OCI-LY3 (cell line): ENCODE measurements around the gene GATA1.

ENCODE experiments used
- H2AFZ ChIP-seq: fragments of 200-600, 300-600 bp; shearing (Covaris generic); 2 replicates; pipeline ENCODE4 v1.6.0; 2014; ENCODE audit warnings: antibody characterized with exemption, low read depth, low read length
- H3K27ac ChIP-seq: fragments of 200-600, 300-600 bp; sonication (generic); 2 replicates; pipeline ENCODE4 v1.5.1; 2014; ENCODE audit warnings: mild to moderate bottlenecking, low read length, moderate library complexity, mixed read lengths
- H3K27me3 ChIP-seq: fragments of 200-600, 300-600 bp; sonication (generic); 2 replicates; pipeline ENCODE4 v1.6.1; 2014; ENCODE audit warnings: low read depth, low read length, mixed read lengths
- H3K36me3 ChIP-seq: fragments of 200-600, 300-600 bp; sonication (generic); replicated peaks from 2 replicates; pipeline ENCODE3; 2014; ENCODE audit warnings: low read depth, low read length, mixed read lengths
- H3K4me1 ChIP-seq: fragments of 300-600, 200-600 bp; sonication (generic); 2 replicates; pipeline ENCODE4 v1.6.1; 2014; ENCODE audit warnings: low read length, mixed read lengths
- H3K4me2 ChIP-seq: fragments of 200-600, 300-600 bp; sonication (generic); 2 replicates; pipeline ENCODE4 v1.6.1; 2014; ENCODE audit warnings: low read length, mixed read lengths
- H3K4me3 ChIP-seq: fragments of 300-600, 200-600 bp; sonication (generic); 2 replicates; pipeline ENCODE4 v1.5.1; 2014; ENCODE audit warnings: antibody characterized with exemption, mild to moderate bottlenecking, low read length, moderate library complexity
- H3K79me2 ChIP-seq: fragments of 300-600, 200-600 bp; shearing (Covaris generic); 2 replicates; pipeline ENCODE4 v1.6.1; 2014; ENCODE audit warnings: mild to moderate bottlenecking, low read length, mixed read lengths
- H3K9ac ChIP-seq: fragments of 300-600, 200-600 bp; shearing (Covaris generic); 2 replicates; pipeline ENCODE4 v1.6.0; 2014; ENCODE audit warnings: mild to moderate bottlenecking, low read length, moderate library complexity
- H3K9me3 ChIP-seq: fragments of 200-600, 300-600 bp; shearing (Covaris generic); 2 replicates; pipeline ENCODE4 v1.6.1; 2014; ENCODE audit warnings: low read length, mixed read lengths; ENCODE audit not compliant: insufficient read depth
- H4K20me1 ChIP-seq: fragments of 200-600, 300-600 bp; sonication (generic); 2 replicates; pipeline ENCODE4 v1.6.1; 2016; ENCODE audit warnings: low read length, mixed read lengths; ENCODE audit not compliant: insufficient read depth
- EZH2phosphoT487 ChIP-seq: fragments of 200-600 bp; shearing (Covaris generic); IDR thresholded peaks from 2 replicates; pipeline ENCODE4 v1.6.1; 2018; ENCODE audit warnings: antibody characterized with exemption, mixed run types, low read depth
- TF ChIP-seq, protein P1 (sequence below): fragments of 200-600, 300-600 bp; sonication (generic); IDR thresholded peaks from 2 replicates; pipeline ENCODE4 v1.5.1; 2014; ENCODE audit warnings: antibody characterized with exemption, low read length, low read depth

Gene GATA1

DNA sequence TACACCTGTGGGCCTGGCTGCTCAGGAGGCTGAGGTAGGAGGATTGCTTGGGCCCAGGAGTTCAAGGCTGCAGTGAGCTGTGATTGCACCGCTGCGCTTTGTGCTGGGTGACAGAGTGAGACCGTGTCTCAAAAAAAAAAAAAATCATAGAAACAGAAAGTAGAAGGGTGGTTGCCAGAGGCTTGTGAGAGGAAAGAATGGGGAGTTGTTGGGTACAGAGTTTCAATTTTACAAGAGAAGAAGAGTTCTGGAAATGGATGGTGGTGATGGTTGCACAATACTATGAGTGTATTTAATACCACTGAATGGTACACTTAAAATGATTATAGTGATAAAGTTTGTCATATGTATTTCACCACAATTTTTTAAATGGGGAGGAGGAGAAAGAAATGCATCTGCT, 35.0 kb upstream of the GATA1 start:
- Histone ChIP-seq H3K4me2 (no peak overlapping the region), H3K4me1 (no peaks in the 10 kb centered on the region), H3K79me2 (no peaks in the 10 kb centered on the region), H3K9ac (no peak overlapping the region), H3K27ac (no peak overlapping the region), H3K9me3 (no peaks in the 10 kb centered on the region), H2AFZ (no peak overlapping the region), H3K4me3 (no peak overlapping the region), H4K20me1 (no peaks in the 10 kb centered on the region), H3K36me3 (no peaks in the 10 kb centered on the region), H3K27me3 (no peaks in the 10 kb centered on the region)
- TF ChIP-seq, protein P1, sequence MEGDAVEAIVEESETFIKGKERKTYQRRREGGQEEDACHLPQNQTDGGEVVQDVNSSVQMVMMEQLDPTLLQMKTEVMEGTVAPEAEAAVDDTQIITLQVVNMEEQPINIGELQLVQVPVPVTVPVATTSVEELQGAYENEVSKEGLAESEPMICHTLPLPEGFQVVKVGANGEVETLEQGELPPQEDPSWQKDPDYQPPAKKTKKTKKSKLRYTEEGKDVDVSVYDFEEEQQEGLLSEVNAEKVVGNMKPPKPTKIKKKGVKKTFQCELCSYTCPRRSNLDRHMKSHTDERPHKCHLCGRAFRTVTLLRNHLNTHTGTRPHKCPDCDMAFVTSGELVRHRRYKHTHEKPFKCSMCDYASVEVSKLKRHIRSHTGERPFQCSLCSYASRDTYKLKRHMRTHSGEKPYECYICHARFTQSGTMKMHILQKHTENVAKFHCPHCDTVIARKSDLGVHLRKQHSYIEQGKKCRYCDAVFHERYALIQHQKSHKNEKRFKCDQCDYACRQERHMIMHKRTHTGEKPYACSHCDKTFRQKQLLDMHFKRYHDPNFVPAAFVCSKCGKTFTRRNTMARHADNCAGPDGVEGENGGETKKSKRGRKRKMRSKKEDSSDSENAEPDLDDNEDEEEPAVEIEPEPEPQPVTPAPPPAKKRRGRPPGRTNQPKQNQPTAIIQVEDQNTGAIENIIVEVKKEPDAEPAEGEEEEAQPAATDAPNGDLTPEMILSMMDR = no peak
- TF ChIP-seq EZH2phosphoT487 = no peak

DNA sequence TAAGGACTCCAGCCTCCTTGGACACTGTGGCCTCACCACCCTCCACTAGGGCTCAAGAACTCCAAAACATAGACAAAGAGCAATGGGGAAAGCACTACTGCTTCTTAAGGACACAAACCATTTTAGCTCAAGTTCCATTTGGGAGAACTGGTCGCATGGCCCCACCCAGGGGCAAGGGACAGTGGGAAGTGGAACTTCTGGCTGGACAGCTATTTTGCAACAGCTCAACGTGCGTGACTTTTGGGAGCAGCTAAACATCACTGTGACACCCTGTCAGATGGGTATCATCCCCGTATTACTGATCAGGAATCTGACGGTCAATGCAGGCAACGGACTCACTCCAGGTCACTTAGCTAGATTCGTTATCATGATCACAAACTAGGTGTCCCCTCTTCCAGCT, 33.9 kb upstream of the GATA1 start:
- H3K9me3 ChIP-seq = no peaks in the 10 kb centered on the region
- H3K4me1 ChIP-seq = no peaks in the 10 kb centered on the region
- no peak overlapping the region for H3K4me3 ChIP-seq
- no peaks in the 10 kb centered on the region for H3K79me2 ChIP-seq
- H3K27ac ChIP-seq = no peak overlapping the region
- no peak for TF ChIP-seq EZH2phosphoT487
- TF ChIP-seq, protein P1 = no peak
- no peaks in the 10 kb centered on the region for H3K27me3 ChIP-seq
- H4K20me1 ChIP-seq = no peaks in the 10 kb centered on the region
- H3K4me2 ChIP-seq = no peak overlapping the region
- no peak overlapping the region for H2AFZ ChIP-seq
- no peak overlapping the region for H3K9ac ChIP-seq
- no peaks in the 10 kb centered on the region for H3K36me3 ChIP-seq

DNA sequence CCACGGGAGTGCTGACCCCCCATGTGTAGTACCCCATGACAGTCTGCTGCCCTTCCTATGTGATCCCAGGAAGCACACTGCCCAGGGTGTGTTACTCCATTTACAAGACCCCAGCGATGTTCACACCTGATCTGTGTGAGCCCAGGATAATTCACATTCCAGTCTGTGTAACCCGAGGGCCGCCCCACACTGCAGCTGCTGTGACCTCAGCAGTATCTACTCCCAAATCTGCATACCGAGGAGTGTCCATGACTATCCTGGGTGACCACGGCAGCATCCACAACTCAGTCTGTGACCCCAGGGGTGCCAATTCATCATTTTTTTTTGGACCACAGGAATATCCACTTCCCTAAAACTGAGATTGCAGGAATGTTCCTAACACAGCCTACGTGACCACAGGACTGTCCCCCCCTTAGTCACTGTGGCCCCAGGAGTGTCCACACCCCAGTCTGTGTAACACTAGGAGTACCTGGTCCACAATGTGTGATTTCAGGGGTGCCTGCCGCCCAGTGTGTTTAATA, 32.6 kb upstream of the GATA1 start:
- no peaks in the 10 kb centered on the region for H4K20me1 ChIP-seq
- no peak overlapping the region for H2AFZ ChIP-seq
- no peak overlapping the region for H3K4me2 ChIP-seq
- TF ChIP-seq EZH2phosphoT487 = no peak
- TF ChIP-seq, protein P1 = no peak
- H3K9ac ChIP-seq = no peak overlapping the region
- H3K4me1 ChIP-seq = no peaks in the 10 kb centered on the region
- no peaks in the 10 kb centered on the region for H3K27me3 ChIP-seq
- H3K36me3 ChIP-seq = no peaks in the 10 kb centered on the region
- no peak overlapping the region for H3K4me3 ChIP-seq
- H3K9me3 ChIP-seq = no peaks in the 10 kb centered on the region
- H3K27ac ChIP-seq = no peak overlapping the region
- no peaks in the 10 kb centered on the region for H3K79me2 ChIP-seq

DNA sequence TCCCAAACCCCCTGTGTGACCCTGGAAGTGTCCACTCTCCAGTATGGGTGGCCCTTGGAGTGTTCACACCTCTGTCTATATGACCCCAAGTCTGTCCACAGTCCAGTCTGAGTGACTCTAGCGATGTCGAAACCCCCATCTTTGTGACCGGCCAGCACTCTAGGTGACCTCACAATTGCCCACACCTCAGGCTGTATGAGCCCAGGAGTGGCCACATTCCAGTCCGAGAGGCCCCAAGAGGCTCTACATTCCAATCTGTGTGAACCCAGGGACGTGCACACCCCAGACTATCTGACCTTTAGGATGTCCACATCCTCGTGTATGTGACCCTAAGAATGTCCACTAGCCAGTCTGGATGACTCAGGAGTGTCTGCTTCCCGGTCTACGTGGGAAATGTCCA, 32.2 kb upstream of the GATA1 start:
- no peak for TF ChIP-seq EZH2phosphoT487
- TF ChIP-seq, protein P1 = no peak
- no peaks in the 10 kb centered on the region for H3K4me1 ChIP-seq
- no peaks in the 10 kb centered on the region for H3K36me3 ChIP-seq
- no peaks in the 10 kb centered on the region for H3K79me2 ChIP-seq
- H3K4me2 ChIP-seq = no peak overlapping the region
- H2AFZ ChIP-seq = no peak overlapping the region
- no peaks in the 10 kb centered on the region for H3K27me3 ChIP-seq
- H3K27ac ChIP-seq = no peak overlapping the region
- H3K9ac ChIP-seq = no peak overlapping the region
- no peaks in the 10 kb centered on the region for H4K20me1 ChIP-seq
- H3K4me3 ChIP-seq = no peak overlapping the region
- no peaks in the 10 kb centered on the region for H3K9me3 ChIP-seq
